HEK293 (cell line): ENCODE measurements around the gene TANGO6.

ENCODE experiments used
- CTCF ChIA-PET: fragments of 350-600 bp; formaldehyde crosslinking; extraction: SDS; loops from one replicate; lab custom pipeline; 2021; ENCODE audit warnings: antibody characterized with exemption; lab: Yijun Ruan, JAX
- POLR2A ChIA-PET: fragments of 300-600 bp; formaldehyde crosslinking; extraction: SDS; loops from one replicate; lab custom pipeline; 2020; ENCODE audit warnings: antibody characterized with exemption, inconsistent platforms; lab: Yijun Ruan, JAX
- H3K27ac ChIP-seq: fragments of 200-500 bp; sonication (Bioruptor generic); 2 replicates; pipeline ENCODE4 v1.5.1; 2014; ENCODE audit warnings: low read depth, low read length, control low read depth, inconsistent platforms; ENCODE audit errors: extremely low read depth
- H3K36me3 ChIP-seq, 2 experiments: fragments of 200-500 bp in 1 of 2; sonication (Bioruptor generic) in 1 of 2; 1 replicate in 1 of 2; 2 replicates in 1 of 2; pipeline ENCODE4 v1.5.1; 2014 to 2017; ENCODE audit warnings: inconsistent platforms in 2 of 2, low read length in 2 of 2; ENCODE audit not compliant: control insufficient read depth in 2 of 2, insufficient read depth in 1 of 2
- H3K4me1 ChIP-seq: fragments of 200-500 bp; sonication (Bioruptor generic); 2 replicates; pipeline ENCODE4 v1.5.1; 2014; ENCODE audit warnings: mild to moderate bottlenecking, low read length, inconsistent platforms; ENCODE audit not compliant: control insufficient read depth, insufficient read depth
- H3K4me3 ChIP-seq: 2 replicates; pipeline ENCODE4 v1.5.1; 2011; ENCODE audit warnings: low read depth, mild to moderate bottlenecking, control low read depth, low read length, moderate library complexity
- H3K9me3 ChIP-seq: fragments of 200-500 bp; sonication (Bioruptor generic); 2 replicates; pipeline ENCODE4 v1.5.1; 2014; ENCODE audit warnings: low read depth, low read length, inconsistent platforms; ENCODE audit not compliant: control insufficient read depth, insufficient read depth
- FEZF1 ChIP-seq: fragments of 450-650 bp; formaldehyde crosslinking; IDR thresholded peaks from 2 replicates; pipeline ENCODE4 v1.5.1; 2016; ENCODE audit warnings: missing biosample characterization, missing genetic modification characterization
- INSM2 ChIP-seq: fragments of 450-650 bp; formaldehyde crosslinking; IDR thresholded peaks from 2 replicates; pipeline ENCODE4 v1.5.1; 2016; ENCODE audit warnings: missing biosample characterization, missing genetic modification characterization
- KLF16 ChIP-seq: fragments of 450-650 bp; formaldehyde crosslinking; IDR thresholded peaks from 2 replicates; pipeline ENCODE4 v1.5.1; 2017; ENCODE audit warnings: missing biosample characterization, missing genetic modification characterization
- OVOL3 ChIP-seq: fragments of 450-650 bp; formaldehyde crosslinking; IDR thresholded peaks from 2 replicates; pipeline ENCODE4 v1.5.1; 2016; ENCODE audit warnings: missing biosample characterization, missing genetic modification characterization
- SCRT2 ChIP-seq: fragments of 450-650 bp; formaldehyde crosslinking; IDR thresholded peaks from 2 replicates; pipeline ENCODE4 v1.5.1; 2016; ENCODE audit warnings: missing biosample characterization, missing genetic modification characterization
- SP3 ChIP-seq: fragments of 450-650 bp; formaldehyde crosslinking; IDR thresholded peaks from 2 replicates; pipeline ENCODE4 v1.5.1; 2016; ENCODE audit warnings: missing biosample characterization, missing genetic modification characterization
- ZBTB21 ChIP-seq: fragments of 450-650 bp; formaldehyde crosslinking; IDR thresholded peaks from 2 replicates; pipeline ENCODE4 v1.5.1; 2017; ENCODE audit warnings: missing biosample characterization, missing genetic modification characterization
- ZBTB49 ChIP-seq: fragments of 450-650 bp; formaldehyde crosslinking; IDR thresholded peaks from 2 replicates; pipeline ENCODE4 v1.5.1; 2016; ENCODE audit warnings: missing biosample characterization, missing genetic modification characterization, low read depth
- ZBTB7A ChIP-seq: fragments of 450-650 bp; formaldehyde crosslinking; IDR thresholded peaks from 2 replicates; pipeline ENCODE4 v1.5.1; 2016; ENCODE audit warnings: low read depth, missing biosample characterization, missing genetic modification characterization
- ZFP69B ChIP-seq: fragments of 450-650 bp; formaldehyde crosslinking; IDR thresholded peaks from 2 replicates; pipeline ENCODE4 v1.5.1; 2016; ENCODE audit warnings: missing biosample characterization, missing genetic modification characterization
- ZNF184 ChIP-seq: fragments of 450-650 bp; IDR thresholded peaks from 2 replicates; pipeline ENCODE4 v1.5.1; 2018; ENCODE audit warnings: missing biosample characterization, mild to moderate bottlenecking, missing genetic modification characterization
- ZNF280D ChIP-seq: fragments of 450-650 bp; formaldehyde crosslinking; IDR thresholded peaks from 2 replicates; pipeline ENCODE4 v1.5.1; 2016; ENCODE audit warnings: missing biosample characterization, missing genetic modification characterization
- ZNF311 ChIP-seq: fragments of 450-650 bp; formaldehyde crosslinking; IDR thresholded peaks from 2 replicates; pipeline ENCODE4 v1.5.1; 2017; ENCODE audit warnings: missing biosample characterization, missing genetic modification characterization, borderline replicate concordance
- ZNF48 ChIP-seq: fragments of 450-650 bp; formaldehyde crosslinking; IDR thresholded peaks from 2 replicates; pipeline ENCODE4 v1.5.1; 2016; ENCODE audit warnings: missing biosample characterization, missing genetic modification characterization
- ZNF501 ChIP-seq: fragments of 450-650 bp; formaldehyde crosslinking; IDR thresholded peaks from 2 replicates; pipeline ENCODE4 v1.5.1; 2016; ENCODE audit warnings: missing biosample characterization, missing genetic modification characterization
- ZNF561 ChIP-seq: fragments of 450-650 bp; IDR thresholded peaks from 2 replicates; pipeline ENCODE4 v1.5.1; 2018; ENCODE audit warnings: missing biosample characterization, missing genetic modification characterization, borderline replicate concordance
- ZNF580 ChIP-seq: fragments of 450-650 bp; formaldehyde crosslinking; IDR thresholded peaks from 2 replicates; pipeline ENCODE4 v1.5.1; 2016; ENCODE audit warnings: missing biosample characterization, missing genetic modification characterization
- ZNF585B ChIP-seq: fragments of 450-650 bp; formaldehyde crosslinking; IDR thresholded peaks from 2 replicates; pipeline ENCODE4 v1.5.1; 2016; ENCODE audit warnings: missing biosample characterization, missing genetic modification characterization

TANGO6 gene

GRCh38 chr16:68934402-68934801, 91.1 kb downstream of the TANGO6 start:
- TF ChIP-seq ZNF561 (tag by site-specific recombination) (no peak), ZNF184 (tag by site-specific recombination) (no peak), ZNF585B (tag by site-specific recombination) (peak; percentile 90), INSM2 (tag by site-specific recombination) (no peak), OVOL3 (tag by site-specific recombination) (no peak), ZFP69B (tag by site-specific recombination) (no peak), ZNF311 (tag by site-specific recombination) (no peak), ZNF501 (tag by site-specific recombination) (no peak)
- Histone ChIP-seq H3K9me3 (no peaks in the 10 kb centered on the region; the same call in 1 of the 2 replicates), H3K36me3 (peaks cover 0 to 14% of the 10 kb centered on the region in 2 experiments; a peak in 2 of 3 replicates), H3K4me1 (no peaks in the 10 kb centered on the region; the same call in 1 of the 2 replicates), H3K4me3 (no peak overlapping the region), H3K27ac (no peak overlapping the region)
- POLR2A ChIA-PET = no interaction called here
- CTCF ChIA-PET = interaction anchor here (0.7 to 1.5 kb wide), 3 partner anchors 32 to 1650 kb away, joined by 3 to 7 read pairs (median 4); no protein-coding TSS in a partner anchor

- Histone ChIP-seq H3K9me3 (no peaks in the 10 kb centered on the region; the same call in 1 of the 2 replicates), H3K27ac (no peak overlapping the region), H3K4me3 (no peak overlapping the region)
- no peak for TF ChIP-seq ZNF280D
- no peak for TF ChIP-seq ZBTB21
- TF ChIP-seq SCRT2 (tag by site-specific recombination) = no peak
- no peak for TF ChIP-seq ZBTB7A (tag by site-specific recombination)
- no peak for TF ChIP-seq SP3 (tag by site-specific recombination)
- no peak for TF ChIP-seq ZNF48
- TF ChIP-seq FEZF1 = no peak
- no peak for TF ChIP-seq KLF16 (tag by site-specific recombination)
- no peak for TF ChIP-seq ZNF580 (tag by site-specific recombination)
- no peak for TF ChIP-seq ZBTB49 (tag by site-specific recombination)
- TF ChIP-seq, all 188 proteins: peak for 0
- Histone ChIP-seq H3K36me3 (peaks cover 0 to 14% of the 10 kb centered on the region in 2 experiments; a peak in 2 of 3 replicates), H3K4me1 (no peaks in the 10 kb centered on the region; the same call in 1 of the 2 replicates)
- ChIA-PET POLR2A (no interaction called here), CTCF (interaction anchor here (0.7 to 1.5 kb wide), 3 partner anchors 32 to 1651 kb away, joined by 3 to 7 read pairs (median 4); no protein-coding TSS in a partner anchor)
Observed at GRCh38 chr16:68935008-68935407, 91.7 kb downstream of the TANGO6 start.
